ENCODE data around the gene LSM11.
"Not testable (repeated sequence)": the region's sequence is repeated elsewhere in the genome, so short reads cannot be mapped to it uniquely, and the experiment has no call there.

Gene LSM11

GRCh38 chr5:157743163-157744050, at the start of gene LSM11:
TSS of gene LSM11 (plus strand) at chr5:157743712. CDS start at chr5:157743751, 39 bp downstream.
- DNase-seq = peak; percentile 74

- not testable (repeated sequence) for DNase-seq
Measured at GRCh38 chr5:157693816-157694215, 49.7 kb upstream of the LSM11 start.

- not testable (repeated sequence) for DNase-seq
Measured at GRCh38 chr5:157696154-157696553, 47.4 kb upstream of the LSM11 start.

GRCh38 chr5:157698674-157699073, 44.8 kb upstream of the LSM11 start:
- not testable (repeated sequence) for DNase-seq

GRCh38 chr5:157703736-157704135, 39.8 kb upstream of the LSM11 start:
- DNase-seq = no peak

- no peak for DNase-seq
Measured at GRCh38 chr5:157708866-157709265, 34.6 kb upstream of the LSM11 start.

- no peak for DNase-seq
Measured at GRCh38 chr5:157709346-157709745, 34.2 kb upstream of the LSM11 start.

GRCh38 chr5:157710431-157710830, 33.1 kb upstream of the LSM11 start:
- DNase-seq = no peak

GRCh38 chr5:157710882-157711281, 32.6 kb upstream of the LSM11 start:
- no peak for DNase-seq

- no peak for DNase-seq
Measured at GRCh38 chr5:157713830-157714595, 29.5 kb upstream of the LSM11 start.

GRCh38 chr5:157714596-157714864, 29.0 kb upstream of the LSM11 start:
- DNase-seq = no peak

- no peak for DNase-seq
Measured at GRCh38 chr5:157718519-157718918, 25.0 kb upstream of the LSM11 start.

GRCh38 chr5:157719245-157719644, 24.3 kb upstream of the LSM11 start:
- DNase-seq = no peak

GRCh38 chr5:157721159-157721558, 22.4 kb upstream of the LSM11 start:
- no peak for DNase-seq

GRCh38 chr5:157722895-157723294, 20.6 kb upstream of the LSM11 start:
- not testable (repeated sequence) for DNase-seq

- DNase-seq = not testable (repeated sequence)
Measured at GRCh38 chr5:157726607-157727006, 16.9 kb upstream of the LSM11 start.

GRCh38 chr5:157727858-157728257, 15.7 kb upstream of the LSM11 start:
- DNase-seq = not testable (repeated sequence)

- DNase-seq = no peak
Measured at GRCh38 chr5:157729858-157730257, 13.7 kb upstream of the LSM11 start.

- no peak for DNase-seq
Measured at GRCh38 chr5:157730900-157731271, 12.6 kb upstream of the LSM11 start.

GRCh38 chr5:157731272-157732129, 12.0 kb upstream of the LSM11 start, which contains the start of gene THG1L:
TSS of gene THG1L (plus strand) at chr5:157731420. CDS start at chr5:157731441, 21 bp downstream.
- peak; percentile 91 for DNase-seq

GRCh38 chr5:157732130-157732514, 11.4 kb upstream of the LSM11 start:
- DNase-seq = no peak

- no peak for DNase-seq
Measured at GRCh38 chr5:157732596-157733262, 10.8 kb upstream of the LSM11 start.

GRCh38 chr5:157734436-157734835, 9.1 kb upstream of the LSM11 start:
- DNase-seq = no peak
